Esophagus squamous epithelium (tissue), 4 donors: ENCODE data around the gene FHIT.

ENCODE experiments used
- POLR2A ChIP-seq, 4 donors: fragments of 450-650 bp; IDR thresholded peaks; one replicate each; pipeline ENCODE4 v1.6.1; 2017; ENCODE audit warnings: antibody characterized with exemption in 4 of 4, mild to moderate bottlenecking in 4 of 4, moderate library complexity in 3 of 4
- TF ChIP-seq, protein P1 (sequence below), 6 experiments: fragments of 450-650 bp in 4 of 6; fragments of 200-600 bp in 2 of 6; sonication (generic) in 2 of 6; IDR thresholded peaks; one replicate each; pipeline ENCODE4 v1.5.1; 2016 to 2019; ENCODE audit warnings: antibody characterized with exemption in 6 of 6, mild to moderate bottlenecking in 4 of 6, moderate library complexity in 4 of 6

DNA sequence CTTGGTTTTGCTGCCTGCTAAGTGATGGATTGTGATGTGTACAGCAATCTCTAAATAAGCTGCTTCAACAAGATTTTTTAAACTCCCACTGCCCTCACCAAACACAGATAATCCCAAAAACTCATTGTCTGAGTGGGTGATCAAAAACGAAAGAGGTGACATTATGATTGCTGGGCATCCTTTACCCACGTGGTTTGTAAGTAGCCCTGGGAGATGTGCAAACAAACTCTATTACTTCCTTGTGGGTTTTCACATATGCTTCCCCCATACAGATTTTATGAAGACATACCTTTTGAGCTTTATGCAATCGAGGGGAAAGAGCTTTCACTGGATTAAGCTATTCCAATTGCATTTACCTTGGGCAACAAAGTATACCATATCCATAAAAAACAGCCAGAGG, 1000.4 kb downstream of the FHIT start:
- no peak for TF ChIP-seq POLR2A (IDR thresholded peaks at IDR 0.05)
- TF ChIP-seq, protein P1, sequence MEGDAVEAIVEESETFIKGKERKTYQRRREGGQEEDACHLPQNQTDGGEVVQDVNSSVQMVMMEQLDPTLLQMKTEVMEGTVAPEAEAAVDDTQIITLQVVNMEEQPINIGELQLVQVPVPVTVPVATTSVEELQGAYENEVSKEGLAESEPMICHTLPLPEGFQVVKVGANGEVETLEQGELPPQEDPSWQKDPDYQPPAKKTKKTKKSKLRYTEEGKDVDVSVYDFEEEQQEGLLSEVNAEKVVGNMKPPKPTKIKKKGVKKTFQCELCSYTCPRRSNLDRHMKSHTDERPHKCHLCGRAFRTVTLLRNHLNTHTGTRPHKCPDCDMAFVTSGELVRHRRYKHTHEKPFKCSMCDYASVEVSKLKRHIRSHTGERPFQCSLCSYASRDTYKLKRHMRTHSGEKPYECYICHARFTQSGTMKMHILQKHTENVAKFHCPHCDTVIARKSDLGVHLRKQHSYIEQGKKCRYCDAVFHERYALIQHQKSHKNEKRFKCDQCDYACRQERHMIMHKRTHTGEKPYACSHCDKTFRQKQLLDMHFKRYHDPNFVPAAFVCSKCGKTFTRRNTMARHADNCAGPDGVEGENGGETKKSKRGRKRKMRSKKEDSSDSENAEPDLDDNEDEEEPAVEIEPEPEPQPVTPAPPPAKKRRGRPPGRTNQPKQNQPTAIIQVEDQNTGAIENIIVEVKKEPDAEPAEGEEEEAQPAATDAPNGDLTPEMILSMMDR (IDR thresholded peaks at IDR 0.05) = no peak
